Transverse colon (tissue), 4 donors: ENCODE measurements around the gene DTX3L. TPM values are rescaled to one million over a fixed set of nuclear protein-coding genes. Genes with fewer than 3 reads are reported as not detected.

Experiments used
- DNase-seq: peaks from one replicate; pipeline ENCODE4 v3.0.0-alpha.2; 2019
- H3K27ac ChIP-seq, 4 donors: fragments of 200-600 bp; sonication (generic); 2 replicates each; pipeline ENCODE4 v1.5.1; 2016 to 2018; ENCODE audit warnings: inconsistent platforms in 4 of 4
- H3K27me3 ChIP-seq: fragments of 200-600 bp; sonication (generic); 2 replicates; pipeline ENCODE4 v1.5.1; 2017; ENCODE audit warnings: inconsistent platforms
- H3K36me3 ChIP-seq, 4 donors: fragments of 200-600 bp; sonication (generic); 2 replicates each; pipeline ENCODE4 v1.5.1; 2017 to 2019; ENCODE audit warnings: inconsistent platforms in 4 of 4
- H3K4me1 ChIP-seq, 4 donors: fragments of 200-600 bp; sonication (generic); 2 replicates each; pipeline ENCODE4 v1.5.1; 2017 to 2020; ENCODE audit warnings: inconsistent platforms in 4 of 4
- H3K4me3 ChIP-seq, 4 donors: fragments of 200-600 bp; sonication (generic); 1 replicate in 1 of 4; 2 replicates in 3 of 4; pipeline versions ENCODE4 v1.5.1 to v1.6.1; 2017 to 2019; ENCODE audit warnings: inconsistent platforms in 4 of 4
- H3K9me3 ChIP-seq, 2 donors: fragments of 200-600 bp; sonication (generic); 2 replicates each; pipeline ENCODE4 v1.5.1; 2017 to 2019; ENCODE audit warnings: inconsistent platforms in 2 of 2
- EP300 ChIP-seq: sonication (generic); formaldehyde crosslinking; IDR thresholded peaks from one replicate; pipeline ENCODE4 v1.6.1; 2017; ENCODE audit warnings: antibody characterized with exemption, low read depth
- POLR2A ChIP-seq: fragments of 450-650 bp; IDR thresholded peaks from one replicate; pipeline ENCODE4 v1.6.1; 2016; ENCODE audit warnings: antibody characterized with exemption, mild to moderate bottlenecking, moderate library complexity
- POLR2AphosphoS5 ChIP-seq, 3 donors: sonication (generic); formaldehyde crosslinking; IDR thresholded peaks; one replicate each; pipeline ENCODE4 v1.6.1; 2016; ENCODE audit warnings: antibody characterized with exemption in 3 of 3
- WGBS, 2 donors: methylation state at CpG; one replicate each; pipeline ENCODE4 v1.1.5; 2018; ENCODE audit warnings: low coverage in 1 of 2; 5-methylcytosine and 5-hydroxymethylcytosine counted together
- in situ Hi-C, 4 donors: fragments of 200-750 bp; cut with MboI; loops; one replicate each; pipeline versions ENCODE4 v1.15.0 to v1.15.1; 2017; ENCODE audit warnings: low sequenced_read_pairs in 3 of 4, low pct_ligation_motif_present in 1 of 4, low pct_unique_long_range_greater_than_20kb in 1 of 4
- intact Hi-C: fragments of 100-400 bp; cut with DNase I; formaldehyde crosslinking; loops from one replicate; pipeline ENCODE4 v1.15.1; 2023; ENCODE audit warnings: low total_unique reads
- total RNA-seq, 4 donors: library from RNA; depleted of rRNA; stranded (reverse); fragments of >200 nt; gene quantifications; one replicate each; pipeline ENCODE4 v1.1.0, GENCODE V29; 2016
- TF ChIP-seq, protein P1 (sequence below), 5 experiments: fragments of 200-600 bp in 3 of 5; fragments of 450-650 bp in 2 of 5; sonication (generic) in 3 of 5; IDR thresholded peaks; 1 replicate in 2 of 5; 2 replicates in 3 of 5; pipeline ENCODE4 v1.5.1; 2016 to 2017; ENCODE audit warnings: antibody characterized with exemption in 5 of 5, inconsistent platforms in 3 of 5, mild to moderate bottlenecking in 2 of 5, moderate library complexity in 1 of 5

DTX3L gene
- total RNA-seq, 4 donors from 2014 or later, result 22.3 to 32.4 (median 26.7) TPM

DNA sequence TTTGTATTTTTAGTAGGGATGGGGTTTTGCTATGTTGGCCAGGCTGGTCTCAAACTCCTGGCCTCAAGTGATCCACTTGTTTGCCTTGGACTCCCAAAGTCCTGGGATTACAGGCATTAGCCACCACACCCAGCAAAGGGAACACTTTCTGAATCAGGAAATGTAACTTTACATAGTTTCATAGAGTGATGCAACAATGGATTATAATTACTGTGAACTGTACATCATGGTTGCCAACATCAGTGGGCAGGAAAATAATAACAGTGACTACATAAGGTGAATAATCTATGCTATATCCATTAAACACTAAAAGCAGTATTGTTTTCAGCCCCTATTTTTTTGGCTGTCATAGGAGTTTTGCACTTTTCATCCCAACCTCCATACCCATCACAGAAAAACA, 44.4 kb upstream of the DTX3L start:
- no peaks in the 10 kb centered on the region for H3K27me3 ChIP-seq
- no peak overlapping the region for H3K27ac ChIP-seq
- DNase-seq, result no peak
- intact Hi-C loops, result no loop called here
- no peaks in the 10 kb centered on the region for H3K9me3 ChIP-seq
- H3K36me3 ChIP-seq, result no peaks in the 10 kb centered on the region
- in situ Hi-C loops, result no loop called here
- no peak for TF ChIP-seq POLR2AphosphoS5 (IDR thresholded peaks at IDR 0.05)
- no peak for TF ChIP-seq EP300
- TF ChIP-seq, protein P1, sequence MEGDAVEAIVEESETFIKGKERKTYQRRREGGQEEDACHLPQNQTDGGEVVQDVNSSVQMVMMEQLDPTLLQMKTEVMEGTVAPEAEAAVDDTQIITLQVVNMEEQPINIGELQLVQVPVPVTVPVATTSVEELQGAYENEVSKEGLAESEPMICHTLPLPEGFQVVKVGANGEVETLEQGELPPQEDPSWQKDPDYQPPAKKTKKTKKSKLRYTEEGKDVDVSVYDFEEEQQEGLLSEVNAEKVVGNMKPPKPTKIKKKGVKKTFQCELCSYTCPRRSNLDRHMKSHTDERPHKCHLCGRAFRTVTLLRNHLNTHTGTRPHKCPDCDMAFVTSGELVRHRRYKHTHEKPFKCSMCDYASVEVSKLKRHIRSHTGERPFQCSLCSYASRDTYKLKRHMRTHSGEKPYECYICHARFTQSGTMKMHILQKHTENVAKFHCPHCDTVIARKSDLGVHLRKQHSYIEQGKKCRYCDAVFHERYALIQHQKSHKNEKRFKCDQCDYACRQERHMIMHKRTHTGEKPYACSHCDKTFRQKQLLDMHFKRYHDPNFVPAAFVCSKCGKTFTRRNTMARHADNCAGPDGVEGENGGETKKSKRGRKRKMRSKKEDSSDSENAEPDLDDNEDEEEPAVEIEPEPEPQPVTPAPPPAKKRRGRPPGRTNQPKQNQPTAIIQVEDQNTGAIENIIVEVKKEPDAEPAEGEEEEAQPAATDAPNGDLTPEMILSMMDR (IDR thresholded peaks at IDR 0.05), result no peak
- no peak for TF ChIP-seq POLR2A
- peaks cover 0 to 6% (median 2%) of the 10 kb centered on the region in 4 donors for H3K4me1 ChIP-seq
- no peak overlapping the region for H3K4me3 ChIP-seq

DNA sequence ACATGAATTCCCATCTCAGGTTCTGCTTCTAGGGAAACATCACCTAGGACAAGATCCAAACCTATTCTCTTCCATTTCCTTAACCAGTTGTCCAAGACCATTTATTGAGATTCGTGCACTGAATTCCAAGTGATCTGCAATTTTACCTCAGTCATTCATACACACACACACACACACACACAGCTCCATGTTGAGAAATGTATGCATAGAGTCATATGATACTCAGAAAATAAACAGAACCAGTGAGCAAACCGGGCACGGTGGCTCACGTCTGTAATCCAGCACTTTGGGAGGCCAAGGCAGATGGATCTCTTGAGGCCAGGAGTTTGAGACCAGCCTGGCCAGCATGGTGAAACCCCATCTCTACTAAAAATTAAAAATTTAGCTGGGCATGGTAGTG, 43.3 kb upstream of the DTX3L start:
- Histone ChIP-seq H3K9me3 (no peaks in the 10 kb centered on the region), H3K4me3 (no peak overlapping the region), H3K36me3 (no peaks in the 10 kb centered on the region), H3K4me1 (no peaks in the 10 kb centered on the region), H3K27me3 (no peaks in the 10 kb centered on the region), H3K27ac (no peak overlapping the region)
- in situ Hi-C loops (no loop called here), intact Hi-C loops (no loop called here)
- no peak for DNase-seq
- 91 to 96% methylated on average over 4 of the region's 4 CpGs for WGBS, 2 donors
- TF ChIP-seq EP300, result no peak
- no peak for TF ChIP-seq POLR2A
- no peak for TF ChIP-seq POLR2AphosphoS5 (IDR thresholded peaks at IDR 0.05)
- TF ChIP-seq, protein P1 (IDR thresholded peaks at IDR 0.05), result no peak

GRCh38 chr3:122523317-122523716, 40.8 kb upstream of the DTX3L start:
- H3K9me3 ChIP-seq, result no peaks in the 10 kb centered on the region
- no peaks in the 10 kb centered on the region for H3K36me3 ChIP-seq
- DNase-seq, result no peak
- WGBS, 2 donors, result 96% methylated on average over 11 of the region's 11 CpGs; no CpG with 5 or more reads in 1 of the 2 donors
- intact Hi-C loops (no loop called here), in situ Hi-C loops (no loop called here)
- TF ChIP-seq EP300 (no peak), POLR2AphosphoS5 (IDR thresholded peaks at IDR 0.05) (no peak), POLR2A (no peak)
- TF ChIP-seq, protein P1 (IDR thresholded peaks at IDR 0.05), result no peak
- H3K27me3 ChIP-seq, result no peaks in the 10 kb centered on the region
- no peaks in the 10 kb centered on the region for H3K4me1 ChIP-seq
- H3K4me3 ChIP-seq, result no peak overlapping the region
- H3K27ac ChIP-seq, result no peak overlapping the region

DNA sequence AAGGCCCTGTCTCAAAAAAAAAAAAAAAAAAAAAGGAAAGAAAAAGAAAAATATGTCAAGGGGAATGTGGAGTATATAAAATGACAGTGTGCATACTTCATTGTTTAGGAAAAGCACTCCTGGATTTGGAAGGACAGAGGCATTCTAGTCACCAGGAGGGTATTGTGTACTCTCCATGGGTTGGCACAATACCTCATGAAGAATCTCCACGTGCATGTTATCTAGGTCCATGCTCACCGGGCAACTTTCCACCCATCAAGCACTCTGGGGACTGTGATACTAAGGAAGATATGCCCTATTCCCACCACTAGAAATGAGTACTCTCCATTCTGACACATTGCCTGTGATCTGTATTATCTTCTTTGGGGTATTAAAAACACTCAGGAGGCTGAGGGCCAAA, 34.0 kb upstream of the DTX3L start:
- H3K27me3 ChIP-seq, result no peaks in the 10 kb centered on the region
- intact Hi-C loops, result no loop called here
- no peaks in the 10 kb centered on the region for H3K9me3 ChIP-seq
- in situ Hi-C loops, result no loop called here
- no peak for DNase-seq
- TF ChIP-seq, protein P1 (IDR thresholded peaks at IDR 0.05), result no peak
- TF ChIP-seq EP300 (no peak), POLR2AphosphoS5 (IDR thresholded peaks at IDR 0.05) (no peak)
- H3K4me1 ChIP-seq, result no peaks in the 10 kb centered on the region
- no peak overlapping the region for H3K27ac ChIP-seq
- WGBS, 2 donors, result 92% methylated on average over 2 of the region's 2 CpGs; no CpG with 5 or more reads in 1 of the 2 donors
- H3K4me3 ChIP-seq, result no peak overlapping the region
- H3K36me3 ChIP-seq, result peaks cover 0 to 50% (median 8%) of the 10 kb centered on the region in 4 donors
